Mucosa of descending colon (tissue), 3 donors: ENCODE measurements around the gene AHNAK2. TPM values are rescaled to one million over a fixed set of nuclear protein-coding genes. Genes with fewer than 3 reads are reported as not detected.
A peak's percentile ranks its signal among the peaks of the same experiment; 100 is the strongest.
"Not testable (repeated sequence)": the region's sequence is repeated elsewhere in the genome, so short reads cannot be mapped to it uniquely, and the experiment has no call there.

ENCODE experiments used
- ATAC-seq: fragments of 200-7000 bp; cut with Tn5 transposase; one replicate; pipeline ENCODE4 v1.9.1; 2020; ENCODE audit warnings: mild to moderate bottlenecking, moderate library complexity
- DNase-seq, 3 donors: peaks; one replicate each; pipeline ENCODE4 v3.0.0-alpha.2; 2020
- H3K36me3 ChIP-seq: fragments of 200-600 bp; one replicate; pipeline ENCODE4 v1.8.0; 2021; ENCODE audit warnings: low read depth, mild to moderate bottlenecking
- H3K4me1 ChIP-seq: fragments of 200-600 bp; one replicate; pipeline ENCODE4 v1.8.0; 2021; ENCODE audit warnings: low read depth, mild to moderate bottlenecking
- H3K4me3 ChIP-seq: fragments of 200-600 bp; one replicate; pipeline ENCODE4 v1.8.0; 2021; ENCODE audit warnings: mild to moderate bottlenecking
- H3K9me3 ChIP-seq: fragments of 200-600 bp; one replicate; pipeline ENCODE4 v1.8.0; 2021; ENCODE audit warnings: mild to moderate bottlenecking
- CTCF ChIP-seq: fragments of 200-600 bp; IDR thresholded peaks from one replicate; pipeline ENCODE4 v1.8.0; 2022; ENCODE audit warnings: antibody characterized with exemption, mild to moderate bottlenecking
- intact Hi-C, 2 donors: fragments of 100-400 bp; cut with DNase I in 1 of 2; cut with micrococcal nuclease in 1 of 2; formaldehyde crosslinking; loops; one replicate each; pipeline versions ENCODE4 v1.11.0 to v1.11.1; 2022; cut with DNase I, micrococcal nuclease
- total RNA-seq, 3 donors: library from RNA; stranded (reverse); fragmentation: NEBNext Ultra II Directional in 2 of 3; extraction: Animal tissue kit (Norgen Biotek cat#: 25700) in 2 of 3; gene quantifications; one replicate each; pipeline versions ENCODE4 v1.2.1 to v1.2.4, GENCODE V29; 2021 to 2023
- donor health status: DM: no; HTN: no; CAD: no; lungs with moderate emphysema.
- donor health status: DM: no; HTN: no; CAD: no.
- donor health status: DM: no; HTN: yes; CAD: no.

AHNAK2 gene
- total RNA-seq, 3 donors from 2014 or later = 4.6 to 145 (median 20.3) TPM

GRCh38 chr14:104925855-104926609 is 52.1 kb downstream of the AHNAK2 start:
- Histone ChIP-seq H3K4me3 (no peak overlapping the region), H3K4me1 (no peaks in the 10 kb centered on the region), H3K36me3 (no peaks in the 10 kb centered on the region), H3K9me3 (no peaks in the 10 kb centered on the region)
- ATAC-seq = no peak
- intact Hi-C loops = no loop called here
- DNase-seq = no peak
- no peak for TF ChIP-seq CTCF

GRCh38 chr14:104925214-104925854 is 52.8 kb downstream of the AHNAK2 start:
- no peaks in the 10 kb centered on the region for H3K4me1 ChIP-seq
- ATAC-seq (no peak), DNase-seq (no peak)
- no peaks in the 10 kb centered on the region for H3K9me3 ChIP-seq
- TF ChIP-seq CTCF = no peak
- H3K4me3 ChIP-seq = no peak overlapping the region
- H3K36me3 ChIP-seq = no peaks in the 10 kb centered on the region
- intact Hi-C loops = no loop called here

GRCh38 chr14:104924421-104925213 is 53.6 kb downstream of the AHNAK2 start, which contains the start of gene PLD4:
Gene PLD4 (plus strand): TSS chr14:104924879. CDS start chr14:104927141, 2,262 bp downstream.
- H3K9me3 ChIP-seq = no peaks in the 10 kb centered on the region
- intact Hi-C loops = no loop called here
- peak; percentile 36 for ATAC-seq
- DNase-seq = no peak
- no peaks in the 10 kb centered on the region for H3K36me3 ChIP-seq
- H3K4me1 ChIP-seq = no peaks in the 10 kb centered on the region
- TF ChIP-seq CTCF = no peak
- H3K4me3 ChIP-seq = no peak within 1 kb of the TSS

- Histone ChIP-seq H3K9me3 (no peaks in the 10 kb centered on the region), H3K36me3 (no peaks in the 10 kb centered on the region), H3K4me1 (no peaks in the 10 kb centered on the region), H3K4me3 (no peak overlapping the region)
- no peak for DNase-seq
- ATAC-seq = no peak
- intact Hi-C loops = no loop called here
- TF ChIP-seq CTCF = no peak
These were observed 54.3 kb downstream of the AHNAK2 start for GRCh38 chr14:104923640-104924420.

GRCh38 chr14:104919993-104920315 is 58.2 kb downstream of the AHNAK2 start:
- no peaks in the 10 kb centered on the region for H3K36me3 ChIP-seq
- no peaks in the 10 kb centered on the region for H3K9me3 ChIP-seq
- ATAC-seq = no peak
- intact Hi-C loops = no loop called here
- DNase-seq = no peak
- no peaks in the 10 kb centered on the region for H3K4me1 ChIP-seq
- TF ChIP-seq CTCF = no peak
- no peak overlapping the region for H3K4me3 ChIP-seq

GRCh38 chr14:104919152-104919992 is 58.8 kb downstream of the AHNAK2 start:
- H3K9me3 ChIP-seq, H3K4me1 ChIP-seq, intact Hi-C loops, H3K4me3 ChIP-seq, DNase-seq, ATAC-seq, H3K36me3 ChIP-seq: not testable (repeated sequence)
